HCT116 (cell line): Measurements from ENCODE around the gene COPE. TPM values are rescaled to one million over a fixed set of nuclear protein-coding genes. Genes with fewer than 3 reads are reported as not detected.

Source experiments
- ATAC-seq: fragments of 200-7000 bp; cut with Tn5 transposase; 2 replicates; pipeline ENCODE4 v1.9.1; 2020; ENCODE audit warnings: mild to moderate bottlenecking, moderate library complexity
- BruUV-seq: library from RNA; stranded (reverse); fragments of 400-500 nt; replicated peaks from 2 replicates; lab custom pipeline; 2021; lab: Mats Ljungman, UMichigan
- CTCF ChIA-PET: fragments of 300-600 bp; sonication (Branson Sonifier 250); formaldehyde crosslinking; loops from one replicate; lab custom pipeline; 2021; ENCODE audit warnings: antibody characterized with exemption; lab: Charles Lee
- POLR2A ChIA-PET: fragments of 300-600, 350-600 bp; sonication (Branson Sonifier 250); formaldehyde crosslinking; loops from one replicate; lab custom pipeline; 2021; ENCODE audit warnings: antibody characterized with exemption; lab: Charles Lee
- RAD21 ChIA-PET, 2 experiments: fragments of 300-600 bp; sonication (Branson Sonifier 250); formaldehyde crosslinking; loops; one replicate each; lab custom pipeline; 2023; ENCODE audit warnings: low total read pairs in 2 of 2; ENCODE audit not compliant: uncharacterized antibody in 2 of 2, unreplicated experiment in 2 of 2, low non-redundant PET in 1 of 2; lab: Charles Lee
- DNase-seq: peaks from one replicate; pipeline ENCODE4 v3.0.0-alpha.2; 2010; ENCODE audit warnings: low read depth, low spot score
- H2AFZ ChIP-seq: fragments of 200-600 bp; shearing (Covaris generic), sonication (generic); 2 replicates; pipeline ENCODE4 v1.6.1; 2017; ENCODE audit warnings: low read depth, mixed run types, mixed read lengths, antibody characterized with exemption, low read length; ENCODE audit not compliant: poor library complexity, severe bottlenecking
- H3K27ac ChIP-seq: 2 replicates; pipeline ENCODE4 v1.5.1; 2012; ENCODE audit warnings: low read depth, low read length
- H3K27me3 ChIP-seq: fragments of 200-600 bp; sonication (generic); 2 replicates; pipeline ENCODE4 v1.6.1; 2016; ENCODE audit warnings: mixed run types, low read length, mixed read lengths; ENCODE audit not compliant: insufficient read depth
- H3K36me3 ChIP-seq, 2 experiments: fragments of 200-500 bp in 1 of 2; fragments of 200-600 bp in 1 of 2; sonication (Bioruptor generic) in 1 of 2; sonication (generic) in 1 of 2; 2 replicates each; pipeline versions ENCODE4 v1.5.1 to v1.6.1; 2014 to 2016; ENCODE audit warnings: low read length in 2 of 2, inconsistent platforms in 1 of 2, mixed read lengths in 1 of 2, mixed run types in 1 of 2; ENCODE audit not compliant: insufficient read depth in 2 of 2, control insufficient read depth in 1 of 2
- H3K4me1 ChIP-seq, 2 experiments: fragments of 200-600 bp in 1 of 2; sonication (generic) in 1 of 2; 2 replicates each; pipeline versions ENCODE4 v1.5.1 to v1.6.1; 2012 to 2017; ENCODE audit warnings: low read length in 2 of 2, inconsistent platforms in 1 of 2, mild to moderate bottlenecking in 1 of 2, mixed read lengths in 1 of 2, mixed run types in 1 of 2, moderate library complexity in 1 of 2; ENCODE audit not compliant: insufficient read depth in 2 of 2, control insufficient read depth in 1 of 2
- H3K4me2 ChIP-seq: fragments of 200-600 bp; sonication (generic); 2 replicates; pipeline ENCODE4 v1.6.1; 2017; ENCODE audit warnings: mixed run types, low read length, mixed read lengths
- H3K4me3 ChIP-seq, 2 experiments: fragments of 200-600 bp in 1 of 2; sonication (generic) in 1 of 2; replicated peaks in 1 of 2; 2 replicates each; pipeline ENCODE4 v1.5.1; 2011 to 2016; ENCODE audit warnings: low read length in 2 of 2, control low read depth in 1 of 2, low read depth in 1 of 2, mild to moderate bottlenecking in 1 of 2, mixed read lengths in 1 of 2, mixed run types in 1 of 2
- H3K79me2 ChIP-seq: fragments of 200-600 bp; sonication (generic); 2 replicates; pipeline ENCODE4 v1.6.1; 2017; ENCODE audit warnings: mild to moderate bottlenecking, mixed run types, low read length, moderate library complexity, mixed read lengths; ENCODE audit not compliant: insufficient read depth
- H3K9ac ChIP-seq: fragments of 200-600 bp; sonication (generic); 2 replicates; pipeline ENCODE4 v1.6.1; 2016; ENCODE audit warnings: low read length, mixed read lengths
- H3K9me2 ChIP-seq: fragments of 200-600 bp; sonication (generic), shearing (Covaris generic); 2 replicates; pipeline ENCODE4 v1.6.1; 2017; ENCODE audit warnings: mixed run types, mild to moderate bottlenecking, moderate library complexity; ENCODE audit not compliant: insufficient read depth
- H3K9me3 ChIP-seq, 2 experiments: fragments of 200-500 bp in 1 of 2; fragments of 200-600 bp in 1 of 2; sonication (Bioruptor generic) in 1 of 2; sonication (generic) in 1 of 2; 2 replicates each; pipeline ENCODE4 v1.6.1; 2014 to 2017; ENCODE audit warnings: low read length in 2 of 2, mixed read lengths in 2 of 2, inconsistent platforms in 1 of 2, low read depth in 1 of 2, mild to moderate bottlenecking in 1 of 2, mixed run types in 1 of 2, moderate library complexity in 1 of 2; ENCODE audit not compliant: control insufficient read depth in 1 of 2, insufficient read depth in 1 of 2
- H4K20me1 ChIP-seq: fragments of 200-600 bp; sonication (generic), shearing (Covaris generic); 2 replicates; pipeline ENCODE4 v1.6.1; 2017; ENCODE audit warnings: mixed run types, mild to moderate bottlenecking, moderate library complexity; ENCODE audit not compliant: insufficient read depth
- ATF3 ChIP-seq: IDR thresholded peaks from 2 replicates; pipeline ENCODE4 v1.6.1; 2012
- CEBPB ChIP-seq: IDR thresholded peaks from 2 replicates; pipeline ENCODE4 v1.6.1; 2012; ENCODE audit warnings: low read depth
- CTCF ChIP-seq, 3 experiments: fragments of 200-600 bp in 1 of 3; sonication (generic) in 1 of 3; IDR thresholded peaks in 2 of 3; conservative IDR thresholded peaks in 1 of 3; 2 replicates each; pipeline ENCODE4 v1.5.1; 2012 to 2017; ENCODE audit warnings: low read depth in 2 of 3, low read length in 2 of 3, antibody characterized with exemption in 1 of 3, borderline replicate concordance in 1 of 3, control low read depth in 1 of 3, mild to moderate bottlenecking in 1 of 3, mixed read lengths in 1 of 3, mixed run types in 1 of 3, moderate library complexity in 1 of 3; ENCODE audit not compliant: insufficient read depth in 1 of 3
- EGR1 ChIP-seq: IDR thresholded peaks from 2 replicates; pipeline ENCODE4 v1.6.1; 2012; ENCODE audit warnings: low read depth
- ELF1 ChIP-seq: IDR thresholded peaks from 2 replicates; pipeline ENCODE4 v1.6.1; 2012; ENCODE audit warnings: low read depth, borderline replicate concordance
- EZH2phosphoT487 ChIP-seq: fragments of 200-600 bp; IDR thresholded peaks from 2 replicates; pipeline ENCODE4 v1.6.1; 2018; ENCODE audit warnings: antibody characterized with exemption, borderline replicate concordance
- FOSL1 ChIP-seq: IDR thresholded peaks from 2 replicates; pipeline ENCODE4 v1.6.1; 2012; ENCODE audit warnings: low read depth
- JUND ChIP-seq: IDR thresholded peaks from 2 replicates; pipeline ENCODE4 v1.6.1; 2012
- POLR2A ChIP-seq: IDR thresholded peaks from 2 replicates; pipeline ENCODE4 v1.7.0; 2011; ENCODE audit warnings: borderline replicate concordance; ENCODE audit not compliant: insufficient read depth, insufficient read length; ENCODE audit errors: extremely low read depth
- POLR2AphosphoS5 ChIP-seq: IDR thresholded peaks from 2 replicates; pipeline ENCODE4 v1.6.1; 2011; ENCODE audit warnings: mild to moderate bottlenecking, low read depth, low read length, moderate library complexity
- RAD21 ChIP-seq: IDR thresholded peaks from 2 replicates; pipeline ENCODE4 v1.6.1; 2012; ENCODE audit warnings: low read depth, mild to moderate bottlenecking
- SRF ChIP-seq: IDR thresholded peaks from 2 replicates; pipeline ENCODE4 v1.6.1; 2012; ENCODE audit warnings: low read depth
- TCF7L2 ChIP-seq: IDR thresholded peaks from 2 replicates; pipeline ENCODE4 v1.7.0; 2011; ENCODE audit warnings: borderline replicate concordance, inconsistent platforms; ENCODE audit not compliant: insufficient read depth, insufficient read length; ENCODE audit errors: extremely low read depth
- YY1 ChIP-seq: IDR thresholded peaks from 2 replicates; pipeline ENCODE4 v1.6.1; 2011; ENCODE audit warnings: low read length, low read depth, moderate library complexity, mild to moderate bottlenecking; ENCODE audit not compliant: insufficient replicate concordance; ENCODE audit errors: extremely low read depth
- intact Hi-C: fragments of 100-400 bp; cut with micrococcal nuclease; formaldehyde crosslinking; loops from 2 replicates; pipeline ENCODE4 v1.10.0; 2022
- total RNA-seq: library from RNA; stranded (reverse); gene quantifications from one replicate; pipeline ENCODE4 v1.2.1, GENCODE V29; 2021; ENCODE audit not compliant: unreplicated experiment

The COPE gene
- total RNA-seq, 1 experiment from 2014 or later = 263 TPM

GRCh38 chr19:18943465-18943864, 24.3 kb upstream of the COPE start:
- POLR2A ChIA-PET = no interaction called here
- RAD21 ChIA-PET = no interaction called here
- H3K4me3 ChIP-seq = no peak overlapping the region
- no peaks in the 10 kb centered on the region for H3K27me3 ChIP-seq
- no peaks in the 10 kb centered on the region for H3K9me3 ChIP-seq
- BruUV-seq = no TSS peak
- H3K4me1 ChIP-seq = peaks cover 10 to 29% of the 10 kb centered on the region in 2 experiments
- no peak for DNase-seq
- no peak overlapping the region for H3K27ac ChIP-seq
- TF ChIP-seq JUND (no peak), EGR1 (no peak), POLR2AphosphoS5 (no peak), CEBPB (no peak), EZH2phosphoT487 (no peak), ELF1 (no peak), TCF7L2 (no peak), YY1 (no peak)
- TF ChIP-seq, all 23 proteins: peak for 0
- intact Hi-C loops = no loop called here
- H3K36me3 ChIP-seq = no peaks in the 10 kb centered on the region
- H3K9me2 ChIP-seq = no peaks in the 10 kb centered on the region
- peaks cover 9% of the 10 kb centered on the region; the same call in 1 of the 2 replicates for H3K79me2 ChIP-seq
- no peaks in the 10 kb centered on the region for H4K20me1 ChIP-seq
- H2AFZ ChIP-seq = no peak overlapping the region
- CTCF ChIA-PET = no interaction called here
- no peak overlapping the region for H3K4me2 ChIP-seq
- no peak for ATAC-seq
- no peak overlapping the region for H3K9ac ChIP-seq

GRCh38 chr19:18942692-18943091, 23.5 kb upstream of the COPE start:
- Histone ChIP-seq H3K4me3 (no peak overlapping the region), H4K20me1 (no peaks in the 10 kb centered on the region), H3K79me2 (peaks cover 9% of the 10 kb centered on the region; the same call in 1 of the 2 replicates), H3K9ac (no peak overlapping the region), H3K27me3 (no peaks in the 10 kb centered on the region), H2AFZ (no peak overlapping the region), H3K27ac (no peak overlapping the region), H3K9me2 (no peaks in the 10 kb centered on the region), H3K9me3 (no peaks in the 10 kb centered on the region), H3K4me1 (peaks cover 10 to 35% of the 10 kb centered on the region in 2 experiments), H3K36me3 (peaks cover 0 to 5% of the 10 kb centered on the region in 2 experiments; a peak in 1 of 4 replicates), H3K4me2 (no peak overlapping the region)
- BruUV-seq = no TSS peak
- ATAC-seq (no peak), DNase-seq (no peak)
- CTCF ChIA-PET = no interaction called here
- POLR2A ChIA-PET = no interaction called here
- intact Hi-C loops = no loop called here
- RAD21 ChIA-PET = no interaction called here
- TF ChIP-seq TCF7L2 = no peak
- TF ChIP-seq RAD21 = no peak
- TF ChIP-seq FOSL1 = no peak
- no peak for TF ChIP-seq SRF
- no peak for TF ChIP-seq CEBPB
- no peak for TF ChIP-seq POLR2A
- no peak for TF ChIP-seq YY1
- no peak for TF ChIP-seq ATF3
- no peak for TF ChIP-seq CTCF (IDR thresholded peaks at IDR 0.05 in 2 of 3, conservative IDR thresholded peaks at IDR 0.05 in 1 of 3; ENCODE audit: borderline replicate concordance in 1 of 3, insufficient read depth in 1 of 3, low read depth in 2 of 3, low read length in 2 of 3)
- TF ChIP-seq, all 23 proteins: peak for 0
